ENCODE results near the gene NEURL1B.

The NEURL1B gene

DNA sequence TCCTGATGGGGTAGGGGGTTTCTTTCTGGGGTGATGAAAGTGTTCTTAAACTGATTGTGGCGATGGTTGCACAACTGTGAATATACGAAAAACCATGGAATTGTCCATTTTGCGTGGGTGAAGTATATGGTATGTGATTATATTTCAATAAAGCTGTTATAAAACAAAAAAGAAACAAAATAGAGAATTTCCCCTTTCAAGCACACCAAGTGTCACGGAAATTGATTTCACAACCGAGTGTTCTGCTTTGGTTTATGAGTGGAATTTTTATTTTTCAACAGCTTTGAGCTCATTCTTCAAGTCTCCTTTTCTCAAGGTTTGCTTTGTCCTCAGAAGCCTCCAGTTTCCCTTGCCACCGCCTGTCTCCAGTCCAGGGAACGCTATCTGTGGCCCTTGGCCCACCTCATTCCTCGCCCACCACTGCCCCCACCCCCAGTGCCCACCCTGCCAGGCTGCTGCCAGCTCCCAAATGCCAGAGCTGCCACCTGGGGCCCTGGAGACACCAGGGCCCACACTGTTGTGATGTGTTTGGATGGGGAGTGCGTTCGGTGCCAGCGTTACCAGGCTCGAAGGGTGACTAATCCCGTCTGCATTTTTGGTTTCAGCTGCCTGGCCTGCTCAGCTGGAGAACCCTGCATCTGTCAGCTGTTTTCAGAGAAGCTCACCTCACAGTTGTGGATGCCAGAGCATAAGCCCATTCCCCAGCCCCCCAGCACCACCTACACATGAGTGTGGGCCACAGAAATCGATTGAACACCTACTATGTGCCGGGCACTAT is 99.6 kb downstream of the NEURL1B start:
- no peak for DNase-seq

Measured in activated naive CD4-positive, alpha-beta T cell treated with anti-CD3 and anti-CD28 coated beads, Interleukin-2, amount 50 U/mL, for 16 hours (primary cell).